GM21390 (cell line): ENCODE results near the gene TEDC2.

Experiments
- ATAC-seq: cut with Tn5 transposase; IDR thresholded peaks from one replicate; pipeline ENCODE4 v1.9.1; 2021; ENCODE audit not compliant: unreplicated experiment

The TEDC2 gene

DNA sequence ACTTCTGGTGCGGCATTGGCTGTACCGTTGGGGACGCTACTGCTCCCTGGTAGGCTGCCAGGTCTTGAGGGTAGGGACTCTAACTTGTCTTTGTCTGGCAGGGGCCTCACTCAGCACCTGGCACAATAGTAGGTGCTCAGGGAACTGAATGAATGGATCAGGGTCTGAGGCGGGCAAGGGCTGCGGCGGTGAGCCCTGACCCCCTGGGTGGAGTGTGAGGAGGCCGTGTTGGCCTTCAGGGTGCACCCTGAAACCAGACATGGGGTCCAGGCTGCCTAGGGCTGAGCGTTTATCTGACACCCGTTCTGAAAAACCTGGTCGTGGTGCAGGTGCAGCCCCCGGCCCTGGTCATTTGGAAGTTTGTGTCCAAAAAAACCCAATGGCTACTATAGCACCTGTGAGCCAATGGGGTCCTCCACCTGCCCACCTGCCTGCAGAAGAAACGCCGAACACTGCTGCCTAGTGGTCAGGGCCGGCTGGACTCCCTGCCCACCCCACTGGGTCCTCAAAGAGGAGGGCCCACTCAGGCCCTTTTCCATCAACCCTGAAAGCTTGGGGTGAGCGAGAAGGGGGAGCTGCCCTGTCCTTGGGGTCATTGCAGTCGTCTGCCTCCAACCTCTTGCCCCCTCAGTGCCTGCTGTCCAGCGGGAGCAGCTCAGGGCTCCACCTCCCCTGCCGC, 49.0 kb downstream of the TEDC2 start:
- ATAC-seq: no peak

DNA sequence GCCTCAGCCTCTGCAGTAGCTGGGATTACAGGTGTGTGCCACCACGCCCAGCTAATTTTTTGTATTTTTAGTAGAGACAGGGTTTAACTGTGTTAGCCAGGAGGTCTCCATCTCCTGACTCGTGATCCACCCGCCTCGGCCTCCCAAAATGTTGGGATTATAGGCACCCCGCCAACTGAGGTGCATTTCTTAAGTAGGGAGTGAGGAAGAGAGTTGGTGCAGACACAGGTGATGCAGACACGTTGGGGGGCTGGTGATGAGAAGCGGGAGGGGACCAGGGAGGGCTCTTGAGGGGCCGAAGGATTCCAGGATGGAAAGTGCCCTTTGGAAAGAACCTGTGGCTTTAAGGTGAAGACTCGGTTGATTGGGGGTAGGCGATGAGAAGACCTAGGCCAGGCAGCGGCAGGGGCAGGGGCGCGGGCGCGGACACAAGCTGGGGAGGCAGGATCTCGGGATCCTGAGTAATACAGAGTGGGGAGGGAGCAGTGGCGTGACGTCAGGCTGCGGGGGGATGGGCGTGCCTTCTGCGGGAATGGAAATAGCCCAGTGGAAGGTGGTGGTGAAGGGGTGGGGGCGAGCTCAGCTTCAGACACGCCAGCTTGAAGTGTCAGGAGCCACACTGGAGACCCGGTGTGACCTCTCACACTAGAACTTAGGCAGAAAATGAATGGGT, 51.4 kb downstream of the TEDC2 start:
- no peak for ATAC-seq

DNA sequence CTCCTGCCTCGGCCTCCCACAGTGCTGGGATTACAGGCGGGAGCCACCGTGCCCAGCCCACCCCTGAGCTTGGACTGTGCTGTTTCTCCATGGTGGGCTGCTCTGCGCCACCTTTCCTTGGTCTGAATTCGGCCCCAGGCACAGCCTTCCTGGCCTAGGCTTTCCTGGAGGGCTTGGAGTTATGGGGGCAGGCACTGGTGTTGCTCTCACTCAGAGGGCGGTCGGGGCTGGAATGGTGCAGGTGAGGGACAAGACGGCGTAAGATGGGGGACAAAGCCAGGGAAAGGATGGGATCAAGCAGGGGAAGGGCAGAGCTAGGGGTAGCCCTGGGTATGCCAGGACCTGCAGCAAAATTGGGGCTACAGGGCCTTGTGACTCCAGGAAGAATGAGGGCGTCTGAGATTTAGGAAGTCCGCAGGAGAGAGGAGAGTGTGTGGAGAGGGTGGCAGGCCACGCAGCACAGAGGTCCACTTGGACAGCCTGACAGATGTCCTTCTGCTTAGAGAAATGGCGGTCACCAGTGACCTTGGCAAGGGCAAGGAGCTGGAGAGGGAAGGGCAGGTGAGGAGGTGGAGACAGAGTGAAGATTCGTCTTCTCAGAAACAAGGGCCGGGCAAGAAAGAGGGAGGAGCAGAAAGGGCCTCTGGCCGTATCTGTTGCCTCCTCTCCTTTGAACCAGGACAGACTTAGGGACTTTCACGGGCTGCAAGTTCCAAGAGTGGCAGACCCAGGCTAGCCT, 52.3 kb downstream of the TEDC2 start:
- no peak for ATAC-seq

DNA sequence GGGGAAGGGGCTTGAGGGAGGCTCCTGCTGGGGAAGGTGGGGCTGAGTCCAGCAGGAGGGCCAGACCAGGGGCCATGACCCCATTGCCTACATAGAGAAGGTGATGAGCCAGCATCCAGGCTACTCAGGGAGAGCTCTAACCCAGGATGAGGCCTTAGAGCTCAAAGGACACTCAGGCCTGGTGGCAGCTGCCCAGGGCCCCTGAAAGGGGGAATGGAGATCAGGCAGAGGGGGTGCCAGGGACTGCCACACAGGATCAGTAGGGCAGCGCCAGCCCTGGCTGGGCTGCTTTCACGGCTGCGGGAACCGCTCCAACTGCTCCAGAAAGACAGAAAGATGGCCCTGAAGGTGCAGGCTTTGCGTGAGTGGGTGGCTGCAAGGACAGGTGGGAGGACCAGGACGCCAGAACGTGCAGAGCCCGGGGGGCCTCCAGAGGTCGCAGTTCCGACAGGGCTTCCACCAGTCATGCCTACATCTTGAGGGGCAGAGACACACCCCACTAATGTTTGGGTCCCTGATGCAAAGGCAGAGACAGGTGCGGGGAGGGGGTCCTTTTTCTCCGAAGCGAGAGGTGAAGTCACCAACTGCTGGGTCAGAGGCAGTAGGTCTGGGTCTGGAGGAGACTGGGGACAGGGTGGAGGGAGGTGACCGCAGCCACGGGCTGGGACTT, 53.0 kb downstream of the TEDC2 start:
- ATAC-seq: peak; percentile 6

DNA sequence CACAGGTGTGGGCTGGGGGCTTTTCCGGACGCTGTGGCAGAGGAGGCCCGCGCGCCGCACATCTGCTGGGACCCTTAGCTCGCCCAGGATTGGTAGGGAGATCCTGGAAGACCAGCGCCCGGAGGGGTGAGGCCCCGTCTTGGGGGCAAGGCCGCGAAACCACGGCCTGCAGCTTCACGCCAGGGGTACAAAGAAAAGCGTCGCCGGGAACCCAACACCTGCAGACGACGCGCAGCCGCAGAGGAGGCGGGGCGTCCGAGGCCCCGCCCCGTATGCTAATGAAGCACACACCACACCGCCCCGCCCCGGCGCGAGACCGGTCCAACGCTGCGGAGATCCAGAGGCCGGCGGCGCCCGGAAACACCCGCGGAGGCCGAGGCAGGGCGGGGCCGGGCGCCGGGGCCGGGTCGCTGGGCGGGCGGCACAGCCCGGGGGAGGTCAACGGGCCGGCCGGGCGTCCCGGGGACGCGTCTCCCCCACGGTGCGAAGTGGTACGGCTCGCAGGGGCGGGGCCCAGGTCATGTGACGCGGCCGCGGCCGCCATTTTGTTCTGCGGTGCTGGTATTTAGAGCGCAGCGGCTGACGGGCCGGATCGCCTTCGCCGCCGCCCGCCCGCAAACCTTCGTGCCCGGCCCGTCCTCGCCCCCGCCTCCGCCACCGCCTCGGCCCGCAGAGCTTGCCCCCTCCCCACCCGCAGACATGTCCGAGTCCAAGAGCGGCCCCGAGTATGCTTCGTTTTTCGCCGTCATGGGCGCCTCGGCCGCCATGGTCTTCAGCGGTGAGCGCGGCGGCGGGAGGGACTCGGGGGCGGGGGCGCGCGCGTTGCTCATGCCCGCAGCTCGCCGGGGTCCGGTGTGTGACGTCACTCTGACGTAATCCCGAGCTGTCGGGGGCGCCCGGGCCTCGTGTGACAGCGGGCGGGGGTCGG, 53.8 kb downstream of the TEDC2 start, which contains the start of gene ATP6V0C:
ATP6V0C (plus strand) TSS at position 548 of the 928 bp plus-strand sequence; CDS start at position 700, 152 bp downstream.
- ATAC-seq: peak; percentile 60
